GM23338 (cell line): ENCODE data around the gene PCDHGA4. TPM values are rescaled to one million over a fixed set of nuclear protein-coding genes. Genes with fewer than 3 reads are reported as not detected.

Source experiments
- ATAC-seq: fragments of 200-7000 bp; cut with Tn5 transposase; 3 replicates; pipeline ENCODE4 v1.9.1; 2020
- DNase-seq: peaks from one replicate; pipeline ENCODE4 v3.0.0-alpha.2; 2015; ENCODE audit warnings: low spot score
- H2AFZ ChIP-seq: fragments of 200-600 bp; sonication (generic); 2 replicates; pipeline ENCODE4 v1.8.0; 2016; ENCODE audit warnings: antibody characterized with exemption, mild to moderate bottlenecking, moderate library complexity
- H3F3A ChIP-seq: fragments of 200-600 bp; sonication (generic); replicated peaks from 2 replicates; pipeline ENCODE4 v1.8.0; 2017; ENCODE audit warnings: antibody characterized with exemption, mixed run types, low read depth
- H3K27ac ChIP-seq: fragments of 200-600 bp; sonication (generic); 2 replicates; pipeline ENCODE4 v1.6.1; 2016; ENCODE audit warnings: low read depth
- H3K27me3 ChIP-seq: fragments of 200-600 bp; sonication (generic); 2 replicates; pipeline ENCODE4 v1.8.0; 2016; ENCODE audit warnings: mild to moderate bottlenecking, mixed run types, moderate library complexity; ENCODE audit not compliant: insufficient read depth
- H3K36me3 ChIP-seq: fragments of 200-600 bp; sonication (generic); 2 replicates; pipeline ENCODE4 v1.8.0; 2016; ENCODE audit warnings: mild to moderate bottlenecking; ENCODE audit not compliant: insufficient read depth
- H3K4me1 ChIP-seq: fragments of 200-600 bp; sonication (generic); 2 replicates; pipeline ENCODE4 v1.8.0; 2016; ENCODE audit warnings: mild to moderate bottlenecking, moderate library complexity; ENCODE audit not compliant: insufficient read depth
- H3K4me2 ChIP-seq: fragments of 200-600 bp; sonication (generic); 2 replicates; pipeline ENCODE4 v1.7.1; 2017; ENCODE audit warnings: mixed run types
- H3K4me3 ChIP-seq: fragments of 200-600 bp; sonication (generic); 2 replicates; pipeline ENCODE4 v1.6.1; 2016; ENCODE audit warnings: mixed run types
- H3K79me2 ChIP-seq: fragments of 200-600 bp; sonication (generic); replicated peaks from 2 replicates; pipeline ENCODE4 v1.8.0; 2017; ENCODE audit warnings: mild to moderate bottlenecking; ENCODE audit not compliant: insufficient read depth
- H3K9me2 ChIP-seq: fragments of 200-600 bp; sonication (generic); 2 replicates; pipeline ENCODE4 v1.8.0; 2017; ENCODE audit not compliant: insufficient read depth
- H4K20me1 ChIP-seq: fragments of 200-600 bp; sonication (generic); replicated peaks from 2 replicates; pipeline ENCODE4 v1.8.0; 2017; ENCODE audit warnings: mild to moderate bottlenecking; ENCODE audit not compliant: insufficient read depth
- H3K27ac Mint-ChIP-seq: 2 replicates; pipeline ENCODE4 v1.8.0; 2020; ENCODE audit warnings: inconsistent platforms, mild to moderate bottlenecking, moderate library complexity, mixed read lengths
- H3K27me3 Mint-ChIP-seq: 3 replicates; pipeline ENCODE4 v1.8.0; 2022; ENCODE audit warnings: low read depth, mild to moderate bottlenecking, moderate library complexity, mixed read lengths, inconsistent platforms; ENCODE audit not compliant: insufficient read depth, poor library complexity
- H3K36me3 Mint-ChIP-seq: 3 replicates; pipeline ENCODE4 v1.8.0; 2021; ENCODE audit warnings: low read depth, mild to moderate bottlenecking, inconsistent platforms, moderate library complexity, mixed read lengths
- H3K4me1 Mint-ChIP-seq: 3 replicates; pipeline ENCODE4 v1.8.0; 2020; ENCODE audit warnings: mild to moderate bottlenecking, inconsistent platforms, mixed read lengths
- H3K4me3 Mint-ChIP-seq: 3 replicates; pipeline ENCODE4 v1.8.0; 2021; ENCODE audit warnings: moderate library complexity, mild to moderate bottlenecking, inconsistent platforms, mixed read lengths
- H3K9me3 Mint-ChIP-seq: 3 replicates; pipeline ENCODE4 v1.8.0; 2020; ENCODE audit warnings: moderate library complexity, mild to moderate bottlenecking, inconsistent platforms, mixed read lengths
- CTCF ChIP-seq, 2 experiments: fragments of 200-600 bp in 1 of 2; sonication (generic) in 1 of 2; conservative IDR thresholded peaks; 2 replicates each; pipeline versions ENCODE4 v1.5.1 to v1.6.1; 2016 to 2017; ENCODE audit warnings: antibody characterized with exemption in 2 of 2, low read depth in 2 of 2, mild to moderate bottlenecking in 2 of 2, moderate library complexity in 1 of 2
- ETS1 ChIP-seq: IDR thresholded peaks from 2 replicates; pipeline ENCODE4 v1.6.1; 2016; ENCODE audit warnings: antibody characterized with exemption
- EZH2 ChIP-seq: fragments of 200-600 bp; sonication (generic); IDR thresholded peaks from one replicate; pipeline ENCODE4 v1.8.0; 2017; ENCODE audit warnings: antibody characterized with exemption, mild to moderate bottlenecking, low read depth; ENCODE audit not compliant: unreplicated experiment
- EZH2phosphoT487 ChIP-seq: fragments of 200-600 bp; sonication (generic); IDR thresholded peaks from one replicate; pipeline ENCODE4 v1.8.1; 2018; ENCODE audit warnings: antibody characterized with exemption; ENCODE audit not compliant: unreplicated experiment
- NANOG ChIP-seq: IDR thresholded peaks from 2 replicates; pipeline ENCODE4 v1.6.1; 2016; ENCODE audit warnings: antibody characterized with exemption, borderline replicate concordance
- POLR2AphosphoS5 ChIP-seq: IDR thresholded peaks from 2 replicates; pipeline ENCODE4 v1.6.1; 2016; ENCODE audit warnings: antibody characterized with exemption, low read depth
- REST ChIP-seq: IDR thresholded peaks from one replicate; pipeline ENCODE4 v1.6.1; 2018; ENCODE audit warnings: antibody characterized with exemption; ENCODE audit not compliant: unreplicated experiment
- ZNF114 ChIP-seq: fragments of 250-450 bp; sonication (Bioruptor Pico); IDR thresholded peaks from 2 replicates; pipeline ENCODE4 v1.5.0; 2020; ENCODE audit warnings: mild to moderate bottlenecking, moderate library complexity
- ZNF331 ChIP-seq: fragments of 250-450 bp; sonication (Bioruptor Pico); IDR thresholded peaks from 2 replicates; pipeline ENCODE4 v1.5.0; 2020; ENCODE audit warnings: low read depth, mild to moderate bottlenecking, moderate library complexity
- long read RNA-seq: library from polyadenylated mRNA; unstranded; transcript quantifications from one replicate; pipeline ENCODE4 v2.0.0, GENCODE V29; 2020; ENCODE audit not compliant: unreplicated experiment
- polyA plus RNA-seq: library from polyadenylated mRNA; unstranded; fragments of >200 nt; fragmentation: Nextera tagmentation; extraction: Ambion mirVana; gene quantifications from 2 replicates; pipeline ENCODE4 v1.2.1, GENCODE V29; 2016
- total RNA-seq: library from RNA; depleted of rRNA; stranded (reverse); fragments of >200 nt; shearing (Covaris generic); gene quantifications from 2 replicates; pipeline ENCODE4 v1.2.3, GENCODE V29; 2014; rRNA removed

The PCDHGA4 gene
- 4.2 and 7.2 TPM in 2 replicates for total RNA-seq
- 0.33 and 0.99 TPM in 2 replicates for polyA plus RNA-seq
- long read RNA-seq: 0 reads

GRCh38 chr5:141354900-141355469 is at the start of gene PCDHGA4:
TSS of gene PCDHGA4 (plus strand) at chr5:141355021. CDS start at chr5:141355108, 87 bp downstream.
- H3K4me3 ChIP-seq: no peak within 1 kb of the TSS
- no peaks in the 10 kb centered on the region for H3K9me2 ChIP-seq
- Mint-ChIP-seq H3K9me3 (peaks cover 62% of the 10 kb centered on the region), H3K4me1 (peaks cover 5% of the 10 kb centered on the region), H3K27ac (no peak within 1 kb of the TSS), H3K27me3 (peaks cover 5% of the 10 kb centered on the region), H3K36me3 (peaks cover 61% of the 10 kb centered on the region), H3K4me3 (no peak within 1 kb of the TSS)
- H3K79me2 ChIP-seq: no peaks in the 10 kb centered on the region
- no peaks in the 10 kb centered on the region for H3K4me1 ChIP-seq
- TF ChIP-seq NANOG: no peak
- TF ChIP-seq ZNF331: no peak
- no peak for TF ChIP-seq ZNF114 (CRISPR knock-in tag)
- TF ChIP-seq POLR2AphosphoS5: no peak
- no peak for TF ChIP-seq EZH2
- TF ChIP-seq CTCF (conservative IDR thresholded peaks at IDR 0.05; ENCODE audit: low read depth in 2 of 2): peak; percentile 53 to 81
- H2AFZ ChIP-seq: no peak within 1 kb of the TSS
- no peak within 1 kb of the TSS for H3K27ac ChIP-seq
- no peak within 1 kb of the TSS for H3K4me2 ChIP-seq
- no peaks in the 10 kb centered on the region for H4K20me1 ChIP-seq
- ATAC-seq (no peak), DNase-seq (peak; percentile 44)
- H3F3A ChIP-seq: 0 out of 2 replicates have a peak, but pooled peaks cover 3% of the 10 kb centered on the region
- no peaks in the 10 kb centered on the region for H3K27me3 ChIP-seq
- no peaks in the 10 kb centered on the region for H3K36me3 ChIP-seq

GRCh38 chr5:141306630-141307029 is 48.2 kb upstream of the PCDHGA4 start:
- no peaks in the 10 kb centered on the region for H3K4me1 Mint-ChIP-seq
- Histone ChIP-seq H3F3A (no peaks in the 10 kb centered on the region), H3K36me3 (no peaks in the 10 kb centered on the region), H3K9me2 (no peaks in the 10 kb centered on the region), H3K4me2 (no peak overlapping the region), H2AFZ (no peak overlapping the region), H4K20me1 (0 out of 2 replicates have a peak, but pooled peaks cover 6% of the 10 kb centered on the region), H3K27ac (no peak overlapping the region), H3K27me3 (no peaks in the 10 kb centered on the region), H3K4me3 (no peak overlapping the region), H3K4me1 (no peaks in the 10 kb centered on the region), H3K79me2 (no peaks in the 10 kb centered on the region)
- no peak overlapping the region for H3K4me3 Mint-ChIP-seq
- ATAC-seq: no peak
- DNase-seq: no peak
- H3K9me3 Mint-ChIP-seq: peaks cover 38% of the 10 kb centered on the region
- H3K27me3 Mint-ChIP-seq: peaks cover 7% of the 10 kb centered on the region
- H3K36me3 Mint-ChIP-seq: peaks cover 16% of the 10 kb centered on the region; the same call in 2 of the 3 replicates
- H3K27ac Mint-ChIP-seq: no peak overlapping the region
- TF ChIP-seq ZNF114 (CRISPR knock-in tag): no peak
- TF ChIP-seq EZH2phosphoT487: no peak
- no peak for TF ChIP-seq ETS1
- no peak for TF ChIP-seq NANOG
- no peak for TF ChIP-seq ZNF331
- no peak for TF ChIP-seq REST
